GM21390 (cell line): Measurements from ENCODE around the gene DBN1.

Experiments
- ATAC-seq: cut with Tn5 transposase; IDR thresholded peaks from one replicate; pipeline ENCODE4 v1.9.1; 2021; ENCODE audit not compliant: unreplicated experiment

DBN1 gene

GRCh38 chr5:177505075-177505474 is 31.6 kb upstream of the DBN1 start:
- no peak for ATAC-seq

GRCh38 chr5:177504086-177505056 is 30.9 kb upstream of the DBN1 start:
- ATAC-seq, result no peak

- no peak for ATAC-seq
Observed at GRCh38 chr5:177503351-177504085, 30.1 kb upstream of the DBN1 start.

- no peak for ATAC-seq
Observed at GRCh38 chr5:177502886-177503285, 29.5 kb upstream of the DBN1 start.

- no peak for ATAC-seq
Observed at GRCh38 chr5:177501874-177502678, 28.6 kb upstream of the DBN1 start.

- ATAC-seq, result peak; percentile 27
Observed at GRCh38 chr5:177500685-177501522, 27.5 kb upstream of the DBN1 start.

- ATAC-seq, result no peak
Observed at GRCh38 chr5:177499842-177500241, 26.4 kb upstream of the DBN1 start.

GRCh38 chr5:177498013-177498787 is 24.8 kb upstream of the DBN1 start:
- ATAC-seq, result peak; percentile 11

- peak; percentile 71 for ATAC-seq
Observed at GRCh38 chr5:177497292-177498012, 24.0 kb upstream of the DBN1 start, which contains the start of gene PDLIM7. PDLIM7 (minus strand) TSS chr5:177497604; CDS start chr5:177496512, 1,092 bp downstream.

GRCh38 chr5:177496727-177497291 is 23.4 kb upstream of the DBN1 start:
- ATAC-seq, result no peak

- ATAC-seq, result no peak
Observed at GRCh38 chr5:177496070-177496726, 22.8 kb upstream of the DBN1 start.

GRCh38 chr5:177495243-177496060 is 22.0 kb upstream of the DBN1 start:
- ATAC-seq, result no peak

GRCh38 chr5:177494346-177495195 is 21.1 kb upstream of the DBN1 start:
- no peak for ATAC-seq

- ATAC-seq, result no peak
Observed at GRCh38 chr5:177493795-177494345, 20.4 kb upstream of the DBN1 start.

GRCh38 chr5:177492841-177493240 is 19.4 kb upstream of the DBN1 start:
- no peak for ATAC-seq
